HUES6 (cell line): ENCODE data around the gene APLF.

ENCODE experiments used
- H3K27ac ChIP-seq: 2 replicates; pipeline ENCODE4 v1.7.0; 2013; ENCODE audit warnings: low read depth, mild to moderate bottlenecking, low read length, inconsistent platforms
- H3K27me3 ChIP-seq: 2 replicates; pipeline ENCODE4 v1.6.1; 2013; ENCODE audit warnings: low read length; ENCODE audit not compliant: control insufficient read depth, insufficient read depth
- H3K36me3 ChIP-seq: 2 replicates; pipeline ENCODE4 v1.6.1; 2013; ENCODE audit warnings: low read length; ENCODE audit not compliant: control insufficient read depth, insufficient read depth
- H3K4me1 ChIP-seq: 2 replicates; pipeline ENCODE4 v1.6.1; 2013; ENCODE audit warnings: low read length; ENCODE audit not compliant: control insufficient read depth, insufficient read depth
- H3K4me3 ChIP-seq: 2 replicates; pipeline ENCODE4 v1.5.1; 2013; ENCODE audit warnings: low read depth, low read length
- H3K9ac ChIP-seq: one replicate; pipeline ENCODE4 v1.6.1; 2013; ENCODE audit warnings: mild to moderate bottlenecking, low read length
- H3K9me3 ChIP-seq: 2 replicates; pipeline ENCODE4 v1.6.1; 2013; ENCODE audit warnings: low read depth, low read length; ENCODE audit not compliant: control insufficient read depth, insufficient read depth

The APLF gene

DNA sequence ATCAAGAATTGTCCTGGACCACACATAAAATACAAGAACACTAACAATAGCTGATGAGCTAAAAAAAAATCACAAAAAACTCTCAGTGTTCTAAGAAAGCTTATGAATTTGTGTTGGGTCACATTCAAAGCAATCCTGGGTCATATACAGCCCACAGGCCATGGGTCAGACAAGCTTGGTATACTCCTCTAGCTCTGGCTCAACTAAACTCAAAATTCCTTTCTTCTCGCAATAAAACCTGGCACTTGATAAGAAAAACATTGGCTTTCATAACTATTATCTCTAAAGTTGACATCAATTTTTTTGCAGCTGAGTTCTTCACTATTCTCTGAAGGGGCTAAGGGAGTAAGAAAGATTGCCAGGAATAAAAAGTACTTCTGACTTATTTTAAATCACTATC is 38.6 kb upstream of the APLF start:
- H3K9me3 ChIP-seq = no peaks in the 10 kb centered on the region; the same call in 1 of the 2 replicates

DNA sequence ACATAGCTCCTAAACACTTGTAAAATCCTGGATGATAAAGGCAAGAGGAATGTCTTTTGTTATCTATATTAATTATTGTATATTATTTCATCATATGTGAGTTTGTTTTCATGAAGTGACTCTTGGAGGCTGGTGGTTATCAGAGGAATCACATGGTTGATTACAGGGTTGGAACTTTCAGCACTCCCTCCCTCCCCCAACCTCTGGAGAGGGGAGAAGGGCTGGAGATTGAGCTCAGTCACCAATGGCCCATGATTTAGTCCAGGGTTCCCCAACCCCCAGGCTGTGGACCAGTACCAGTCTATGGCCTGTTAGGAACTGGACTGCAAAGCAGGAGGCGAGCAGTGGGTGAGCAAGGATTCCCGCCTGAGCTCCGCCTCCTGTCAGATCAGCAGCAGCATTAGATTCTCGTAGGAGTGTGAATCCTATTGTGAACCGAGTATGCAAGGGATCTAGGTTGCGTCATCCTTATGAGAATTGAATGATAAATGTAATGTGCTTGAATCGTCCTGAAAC is 38.0 kb upstream of the APLF start:
- no peaks in the 10 kb centered on the region for H3K27me3 ChIP-seq
- no peak overlapping the region for H3K4me3 ChIP-seq
- H3K27ac ChIP-seq = no peak overlapping the region
- no peaks in the 10 kb centered on the region for H3K36me3 ChIP-seq
- H3K9ac ChIP-seq = no peak overlapping the region
- no peaks in the 10 kb centered on the region for H3K4me1 ChIP-seq
- no peaks in the 10 kb centered on the region; the same call in 1 of the 2 replicates for H3K9me3 ChIP-seq

More for the DNA sequence above, 38.6 kb upstream of the APLF start:
- no peaks in the 10 kb centered on the region for H3K4me1 ChIP-seq
- H3K4me3 ChIP-seq = no peak overlapping the region
- no peak overlapping the region for H3K27ac ChIP-seq
- H3K27me3 ChIP-seq = no peaks in the 10 kb centered on the region
- H3K36me3 ChIP-seq = no peaks in the 10 kb centered on the region
- H3K9ac ChIP-seq = no peak overlapping the region

DNA sequence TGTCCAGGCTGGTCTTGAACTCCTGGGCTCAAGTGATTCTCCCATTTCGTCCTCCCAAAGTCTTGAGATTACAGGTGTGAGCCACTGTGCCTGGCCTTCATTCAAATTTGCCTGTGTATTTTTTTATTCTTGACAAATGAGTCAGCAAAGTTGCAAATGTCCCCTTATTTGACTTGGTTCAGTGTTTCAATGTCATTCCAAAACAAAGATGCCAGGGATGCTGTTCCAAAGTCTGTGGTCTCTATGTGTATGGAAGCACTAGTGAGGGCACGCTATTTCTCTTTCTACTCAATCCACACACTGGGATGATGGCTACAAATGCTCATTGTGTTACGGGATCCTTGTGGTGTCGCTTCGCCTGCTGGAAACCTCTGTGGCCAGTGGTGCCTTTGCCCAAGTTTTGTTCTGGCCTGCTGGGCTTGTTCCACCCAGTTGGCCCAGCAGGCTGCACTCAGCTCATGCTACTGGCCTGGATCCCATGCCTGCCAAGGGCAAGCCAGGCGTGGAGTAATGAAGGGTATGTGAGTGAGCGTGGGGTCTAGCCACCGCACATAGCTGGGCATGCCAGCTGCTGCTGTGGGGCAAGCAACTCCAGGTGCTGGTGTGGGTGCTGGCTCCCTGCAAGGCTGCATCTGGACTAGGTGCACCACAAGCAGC is 35.9 kb upstream of the APLF start:
- Histone ChIP-seq H3K4me3 (no peak overlapping the region), H3K4me1 (no peaks in the 10 kb centered on the region), H3K27ac (no peak overlapping the region)

DNA sequence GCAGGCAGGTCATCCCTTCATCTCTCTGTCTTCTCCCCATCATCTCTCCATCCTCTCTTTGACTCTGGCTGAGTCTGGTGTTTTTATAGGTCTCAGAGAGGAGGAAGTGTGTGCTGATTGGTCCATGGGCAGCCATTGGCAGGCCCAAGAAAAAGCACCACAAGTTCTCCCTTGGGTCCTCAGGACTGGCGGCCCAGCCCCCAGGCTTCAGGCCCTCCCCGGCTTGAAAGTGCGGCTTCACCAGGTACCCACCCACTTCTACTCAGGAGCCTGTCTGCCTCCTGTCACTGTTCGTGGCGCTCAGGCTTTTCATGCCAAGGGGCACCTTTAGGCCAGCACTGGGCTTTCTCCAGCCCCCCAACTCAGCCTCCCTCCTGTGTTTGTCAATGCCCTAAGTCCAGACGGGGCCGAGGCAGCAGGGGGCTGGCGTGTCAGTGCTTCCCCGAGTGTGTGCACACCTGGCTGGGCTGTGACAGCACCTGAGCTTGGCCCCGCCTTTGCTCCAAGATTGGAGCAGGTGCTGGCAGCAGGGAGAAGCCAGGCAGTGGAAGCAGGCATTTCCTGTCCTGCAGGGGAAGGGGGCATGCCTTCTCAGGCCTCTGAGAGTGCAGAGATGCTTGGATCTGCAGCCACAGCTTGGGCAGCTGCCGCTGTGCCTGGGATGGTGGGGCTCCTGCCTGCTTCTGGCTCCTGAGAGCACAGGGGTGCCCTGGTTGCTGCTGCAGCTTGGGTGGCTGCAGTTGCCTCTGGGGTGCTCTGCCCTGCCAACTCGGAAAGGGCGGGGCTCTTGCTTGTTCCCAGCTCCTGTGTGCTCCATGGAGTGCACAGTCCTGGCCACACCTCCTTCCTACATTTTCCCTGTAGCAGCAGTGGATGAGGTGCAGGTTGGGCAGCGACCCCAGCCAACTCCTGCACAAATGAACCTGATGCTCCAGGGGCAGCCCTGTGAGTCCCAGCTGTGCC is 34.4 kb upstream of the APLF start:
- Histone ChIP-seq H3K4me1 (no peaks in the 10 kb centered on the region), H3K9me3 (no peaks in the 10 kb centered on the region; the same call in 1 of the 2 replicates), H3K36me3 (no peaks in the 10 kb centered on the region), H3K27me3 (no peaks in the 10 kb centered on the region), H3K4me3 (no peak overlapping the region), H3K27ac (no peak overlapping the region), H3K9ac (no peak overlapping the region)

More for the DNA sequence above, 35.9 kb upstream of the APLF start:
- Histone ChIP-seq H3K9ac (no peak overlapping the region), H3K27me3 (no peaks in the 10 kb centered on the region), H3K36me3 (no peaks in the 10 kb centered on the region), H3K9me3 (no peaks in the 10 kb centered on the region; the same call in 1 of the 2 replicates)

DNA sequence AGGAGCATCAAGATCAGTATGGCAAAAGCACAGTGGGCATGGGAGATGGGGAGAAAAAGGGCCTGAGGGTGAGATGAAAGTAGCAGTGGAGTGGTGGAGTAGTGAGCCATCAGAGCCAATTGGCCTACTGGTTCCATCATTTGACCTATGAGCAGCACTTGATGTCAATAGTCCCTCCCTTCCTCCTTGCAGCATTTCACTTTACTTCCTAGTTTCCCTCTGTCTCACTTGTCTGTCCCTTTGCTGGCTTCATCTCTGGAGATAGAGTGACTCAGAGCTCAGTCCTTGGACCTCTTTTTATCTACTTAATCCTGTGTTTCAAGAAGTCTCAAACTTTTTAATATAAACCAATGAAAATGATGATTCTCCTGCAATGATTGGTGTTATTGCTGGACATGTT is 32.4 kb upstream of the APLF start:
- Histone ChIP-seq H3K4me1 (no peaks in the 10 kb centered on the region), H3K4me3 (no peak overlapping the region), H3K27me3 (no peaks in the 10 kb centered on the region), H3K9ac (no peak overlapping the region), H3K9me3 (no peaks in the 10 kb centered on the region; the same call in 1 of the 2 replicates), H3K27ac (no peak overlapping the region), H3K36me3 (no peaks in the 10 kb centered on the region)

DNA sequence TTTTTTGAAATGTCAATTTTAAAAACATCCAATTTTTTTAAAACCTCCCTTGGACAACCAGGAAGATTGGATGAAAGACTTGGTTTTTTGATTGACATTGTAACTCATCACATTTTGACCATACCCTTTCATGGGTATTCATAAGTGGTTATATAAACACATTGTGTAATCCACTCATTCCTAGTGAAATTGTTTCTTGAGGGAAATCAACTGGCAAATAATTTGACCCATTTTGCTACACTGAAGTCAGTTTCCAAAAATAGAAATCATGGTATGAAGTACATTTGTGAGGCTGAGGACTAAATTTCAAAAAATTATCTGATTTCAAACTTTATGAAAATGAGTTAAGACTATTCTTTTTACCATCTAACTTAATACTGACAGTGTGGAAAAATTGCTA is 31.8 kb upstream of the APLF start:
- Histone ChIP-seq H3K4me3 (no peak overlapping the region), H3K4me1 (no peaks in the 10 kb centered on the region), H3K9ac (no peak overlapping the region), H3K27ac (no peak overlapping the region), H3K36me3 (no peaks in the 10 kb centered on the region), H3K27me3 (no peaks in the 10 kb centered on the region), H3K9me3 (no peaks in the 10 kb centered on the region; the same call in 1 of the 2 replicates)

DNA sequence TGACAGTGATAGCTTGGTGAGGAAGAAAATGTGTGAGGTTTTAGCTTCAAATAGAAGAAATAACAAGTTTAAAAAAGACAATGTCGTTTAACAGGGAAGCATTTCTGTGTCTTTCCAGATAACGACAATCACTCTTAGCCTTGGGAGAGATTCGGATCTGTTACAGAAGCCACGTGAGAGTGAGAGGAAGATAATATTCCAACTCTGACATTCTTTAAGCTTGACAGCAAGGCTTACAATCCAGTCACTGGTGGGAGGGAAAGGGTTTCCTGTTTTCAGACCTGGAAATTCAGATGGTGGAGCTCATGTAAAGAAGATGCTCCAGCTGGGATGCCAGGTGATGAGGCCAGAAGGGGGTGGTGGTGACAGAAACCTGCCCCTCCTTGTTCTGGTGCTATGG is 31.1 kb upstream of the APLF start:
- H3K4me1 ChIP-seq = no peaks in the 10 kb centered on the region
- H3K36me3 ChIP-seq = no peaks in the 10 kb centered on the region
- H3K9ac ChIP-seq = no peak overlapping the region
- H3K9me3 ChIP-seq = no peaks in the 10 kb centered on the region; the same call in 1 of the 2 replicates
- no peak overlapping the region for H3K4me3 ChIP-seq
- H3K27ac ChIP-seq = no peak overlapping the region
- no peaks in the 10 kb centered on the region for H3K27me3 ChIP-seq

DNA sequence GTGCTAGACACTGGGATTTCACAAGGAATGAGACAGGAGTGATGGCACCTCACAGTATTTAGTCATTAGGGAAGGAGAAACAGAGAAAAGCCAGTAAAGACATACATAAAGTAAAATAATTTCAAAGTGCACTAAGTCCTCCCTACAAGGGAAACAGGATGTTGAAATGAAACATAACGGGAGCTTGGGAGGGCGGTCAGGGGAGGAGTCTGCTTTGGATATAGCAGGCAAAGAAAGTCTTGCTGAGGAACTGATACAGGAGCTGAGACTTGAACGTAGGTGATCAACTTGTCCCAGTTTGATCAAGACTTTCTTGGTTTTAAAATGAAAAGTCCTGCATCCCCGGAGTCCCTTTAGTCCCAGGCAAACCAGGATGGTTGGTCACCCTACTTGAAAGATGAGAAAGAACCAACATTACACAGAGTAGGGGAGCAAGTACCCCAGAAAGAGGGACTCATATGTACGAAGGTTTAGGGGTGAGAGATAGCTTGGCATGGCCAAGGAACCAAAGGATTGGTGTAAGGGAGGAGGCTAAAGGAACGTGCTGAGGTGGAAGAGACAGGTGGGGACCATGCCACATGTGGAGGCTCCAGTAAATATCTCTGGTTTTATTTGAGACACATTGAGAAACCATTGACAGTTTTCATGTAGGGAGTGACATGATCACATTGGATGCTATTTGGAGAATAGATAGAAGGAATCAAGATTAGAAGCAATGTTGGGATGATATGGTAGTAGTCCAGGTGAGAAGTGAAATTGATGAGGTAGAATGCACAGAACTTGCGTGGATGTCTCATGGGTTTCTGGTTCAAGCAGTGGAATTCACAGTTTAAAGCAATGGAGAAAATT is 28.7 kb upstream of the APLF start:
- H3K9ac ChIP-seq = no peak overlapping the region

DNA sequence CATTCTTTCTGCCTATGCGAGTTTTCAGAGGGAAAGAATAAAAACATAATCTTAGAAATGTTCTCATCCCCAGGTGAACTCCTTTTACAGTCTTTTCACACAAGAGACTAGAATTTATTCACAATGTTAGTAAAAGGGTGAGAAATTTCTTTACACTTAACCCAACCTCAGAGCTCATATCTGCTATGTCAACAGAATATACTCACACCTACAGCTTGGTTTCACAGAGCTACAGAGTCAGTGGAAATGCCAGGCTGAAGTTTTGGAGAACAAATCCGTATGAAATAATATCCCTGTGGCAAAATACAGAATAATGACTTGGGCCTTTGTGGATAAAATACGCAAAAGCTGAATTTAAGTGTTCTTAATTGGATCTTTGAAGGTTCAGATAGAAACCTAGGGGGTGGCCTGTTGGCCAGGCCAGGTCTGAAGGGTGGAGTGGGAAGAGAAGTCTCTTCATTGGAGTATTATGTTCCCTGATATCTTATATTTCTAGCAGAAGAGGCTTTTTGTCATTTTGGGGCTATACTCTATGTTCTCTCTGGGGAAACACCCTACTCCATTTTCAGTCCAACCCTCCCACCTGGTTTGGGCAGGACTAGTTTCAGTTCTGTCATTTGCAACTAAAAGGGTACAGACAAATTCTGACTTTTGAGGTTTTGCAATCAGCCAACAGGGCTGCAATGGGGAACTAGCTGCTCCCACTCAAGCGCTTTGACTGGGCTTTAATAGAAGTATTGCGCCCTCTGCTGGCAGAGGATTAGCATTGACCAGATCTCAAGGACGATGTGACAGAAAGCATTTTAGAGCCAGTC is 26.0 kb upstream of the APLF start:
- no peaks in the 10 kb centered on the region for H3K36me3 ChIP-seq
- no peaks in the 10 kb centered on the region for H3K27me3 ChIP-seq
- no peaks in the 10 kb centered on the region for H3K9me3 ChIP-seq
- H3K9ac ChIP-seq = no peak overlapping the region
- H3K4me3 ChIP-seq = no peak overlapping the region
- peaks cover 2% of the 10 kb centered on the region; the same call in 1 of the 2 replicates for H3K4me1 ChIP-seq
- no peak overlapping the region for H3K27ac ChIP-seq

More for the DNA sequence above, 28.7 kb upstream of the APLF start:
- Histone ChIP-seq H3K27ac (no peak overlapping the region), H3K9me3 (no peaks in the 10 kb centered on the region), H3K4me3 (no peak overlapping the region), H3K4me1 (peaks cover 2% of the 10 kb centered on the region; the same call in 1 of the 2 replicates), H3K36me3 (no peaks in the 10 kb centered on the region), H3K27me3 (no peaks in the 10 kb centered on the region)

DNA sequence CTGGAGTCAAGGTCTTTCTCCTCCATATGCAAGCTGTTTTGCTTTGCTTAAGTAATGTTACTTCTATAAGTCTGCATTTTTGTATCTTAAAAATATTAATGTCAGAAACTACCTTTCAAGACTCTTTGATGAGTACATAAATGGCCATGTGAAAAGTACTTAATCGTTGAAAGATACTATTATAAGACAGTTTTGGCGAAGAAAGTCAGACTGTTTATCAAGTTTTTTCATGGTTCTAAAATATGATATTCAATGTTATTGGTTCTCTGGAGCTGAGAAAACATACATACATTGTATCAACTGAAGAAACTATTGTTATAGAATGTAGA is 25.4 kb upstream of the APLF start:
- H3K9ac ChIP-seq = no peak overlapping the region
- no peak overlapping the region for H3K4me3 ChIP-seq
- H3K27ac ChIP-seq = no peak overlapping the region

More for the DNA sequence above, 25.4 kb upstream of the APLF start:
- Histone ChIP-seq H3K9me3 (no peaks in the 10 kb centered on the region), H3K27me3 (no peaks in the 10 kb centered on the region), H3K36me3 (no peaks in the 10 kb centered on the region), H3K4me1 (peaks cover 2% of the 10 kb centered on the region; the same call in 1 of the 2 replicates)
